Panc1 (cell line): ENCODE data around the gene SNU13.

Experiments used
- CTCF ChIP-seq: fragments of 450-650 bp; IDR thresholded peaks from 2 replicates; pipeline ENCODE4 v1.5.1; 2017; ENCODE audit warnings: mild to moderate bottlenecking
- TCF7L2 ChIP-seq: IDR thresholded peaks from 2 replicates; pipeline ENCODE4 v1.6.1; 2011; ENCODE audit warnings: mild to moderate bottlenecking, low read depth, low read length, inconsistent platforms

DNA sequence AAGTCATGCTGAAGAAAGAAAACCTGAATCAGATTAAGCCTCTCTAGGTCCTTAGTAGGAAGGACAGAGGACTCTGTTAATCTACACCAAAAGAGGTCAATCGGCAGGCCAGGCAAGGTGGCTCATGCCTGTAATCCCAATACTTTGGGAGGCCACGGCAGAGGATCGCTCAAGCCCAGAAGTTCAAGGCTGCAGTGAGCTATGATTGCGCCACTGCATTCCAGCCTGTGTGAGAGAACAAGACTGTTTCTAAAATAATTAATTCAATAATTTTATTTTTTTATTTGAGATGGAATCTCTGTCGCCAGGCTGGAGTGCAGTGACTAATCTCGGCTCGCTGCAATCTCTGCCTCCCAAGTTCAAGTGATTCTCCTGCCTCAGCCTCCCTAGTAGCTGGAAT lies 63.1 kb downstream of the SNU13 start:
- TF ChIP-seq CTCF, result no peak
- TF ChIP-seq TCF7L2, result no peak
